Activated CD4-positive, CD25-positive, alpha-beta regulatory T cell (primary cell): ENCODE data around the gene DHRS1.

Experiments
- DNase-seq, 4 experiments: peaks; one replicate each; lab custom pipeline; 2025; lab: John Stamatoyannopoulos, UW

DHRS1 gene

DNA sequence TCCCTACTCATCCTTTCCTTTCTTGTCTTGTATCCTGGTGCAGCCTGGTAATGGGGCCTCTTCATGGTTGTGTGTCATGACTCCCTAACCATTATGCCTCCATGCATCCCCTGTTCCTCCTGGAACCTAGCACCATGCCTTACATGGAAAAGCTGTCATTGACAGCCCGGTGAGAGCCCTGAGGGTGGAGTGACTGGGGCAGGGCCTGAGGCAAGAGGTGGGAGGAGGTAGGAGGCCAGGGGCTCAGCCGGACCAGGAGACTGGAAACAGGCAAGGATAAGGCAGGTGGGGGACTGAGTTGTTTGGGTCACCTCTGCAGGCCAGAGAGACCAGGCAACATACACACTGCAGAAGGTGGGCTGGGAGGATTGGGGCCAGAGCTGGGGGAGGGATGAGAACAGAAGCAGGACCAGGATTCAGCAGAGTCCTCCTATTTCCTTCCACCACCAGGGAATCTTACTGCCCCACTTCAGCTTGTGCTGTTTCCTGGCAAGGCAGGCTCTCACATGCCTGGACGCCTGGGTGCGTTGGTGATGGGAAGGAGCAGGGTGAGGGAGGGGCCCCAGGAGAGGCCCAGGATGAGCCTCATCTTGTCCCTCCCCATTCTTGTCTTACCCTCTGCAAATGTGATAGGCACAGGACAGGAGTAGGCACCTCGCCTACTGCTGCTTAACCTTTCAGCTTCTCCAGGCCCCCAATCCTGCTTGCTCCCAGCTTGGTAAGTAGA, 10.1 kb upstream of the DHRS1 start, which contains the start of gene LTB4R2:
LTB4R2 (plus strand) TSS at position 603 of the 727 bp plus-strand sequence. CDS start 525 bp downstream, outside the sequence.
- no peak for DNase-seq

DNA sequence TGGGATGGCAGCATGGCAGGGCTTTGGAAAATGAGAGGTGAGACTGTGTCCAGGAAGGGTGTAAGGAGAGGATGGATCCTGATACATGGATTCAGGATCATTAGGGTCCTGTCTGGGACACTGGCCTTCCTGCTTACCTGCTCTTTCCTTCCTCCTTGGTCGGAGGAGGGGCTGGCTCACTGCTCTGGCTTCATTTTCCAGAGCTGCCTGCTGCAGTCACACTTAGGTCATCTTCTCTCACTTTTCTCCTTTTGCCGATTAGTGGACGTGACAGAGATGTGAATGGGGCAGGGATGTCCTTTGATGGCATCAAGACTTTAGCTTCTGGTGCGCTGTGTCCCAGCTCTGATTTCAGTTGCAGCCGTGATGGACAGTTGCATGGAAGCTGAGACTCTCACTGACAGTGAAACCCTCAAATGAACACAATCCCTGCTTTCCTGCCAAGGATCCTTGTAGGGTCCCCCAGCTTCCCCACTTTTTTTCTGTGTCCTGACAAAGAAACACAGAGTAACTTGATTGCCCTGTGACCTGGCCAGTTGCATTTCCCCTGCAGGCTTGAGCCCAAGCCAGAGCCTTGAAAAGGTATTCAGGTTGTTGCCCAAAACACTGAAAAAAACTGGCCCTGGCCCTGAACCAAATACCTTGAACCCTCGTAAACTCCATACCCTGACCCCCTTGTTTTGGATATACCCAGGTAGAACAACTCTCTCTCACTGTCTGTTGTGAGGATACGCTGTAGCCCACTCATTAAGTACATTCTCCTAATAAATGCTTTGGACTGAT, 9.0 kb upstream of the DHRS1 start:
- no peak for DNase-seq

GRCh38 chr14:24307575-24308341, 8.2 kb upstream of the DHRS1 start, which contains the start of gene CIDEB:
TSS of gene CIDEB (minus strand) at chr14:24307977. CDS start at chr14:24307858, 119 bp downstream.
- DNase-seq, result peak; percentile 30 to 40 (median 34)

- no peak for DNase-seq
These were observed 7.6 kb upstream of the DHRS1 start for GRCh38 chr14:24307156-24307574.

GRCh38 chr14:24304019-24304387, 4.4 kb upstream of the DHRS1 start:
- no peak for DNase-seq

DNA sequence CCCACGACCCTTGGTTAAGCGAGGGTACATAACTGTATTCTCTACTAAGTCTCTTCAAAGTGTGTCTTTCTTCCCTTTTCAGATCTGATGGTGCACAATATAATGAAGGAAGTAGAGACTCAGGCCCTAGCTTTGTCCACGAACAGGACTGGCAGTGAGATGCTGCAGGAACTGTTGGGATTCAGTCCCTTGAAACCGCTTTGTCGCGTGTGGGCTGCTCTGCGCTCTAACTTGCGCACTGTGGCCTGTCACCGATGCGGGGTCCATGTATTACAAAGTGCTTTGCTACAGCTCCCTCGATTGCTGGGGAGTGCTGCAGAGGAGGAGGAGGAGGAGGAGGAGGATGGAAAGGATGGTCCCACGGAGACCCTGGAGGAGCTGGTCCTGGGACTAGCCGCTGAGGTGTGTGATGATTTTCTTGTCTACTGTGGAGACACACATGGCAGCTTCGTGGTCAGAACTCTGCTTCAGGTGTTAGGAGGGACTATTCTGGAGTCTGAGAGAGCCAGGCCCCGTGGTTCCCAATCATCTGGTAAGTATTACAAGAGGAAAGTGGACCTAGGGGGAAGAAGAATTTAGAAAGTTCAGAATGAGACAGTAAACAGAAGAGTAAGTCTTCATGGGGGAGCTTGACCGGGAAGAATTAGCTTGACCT, 873 bp upstream of the DHRS1 start:
- DNase-seq, result no peak

DNA sequence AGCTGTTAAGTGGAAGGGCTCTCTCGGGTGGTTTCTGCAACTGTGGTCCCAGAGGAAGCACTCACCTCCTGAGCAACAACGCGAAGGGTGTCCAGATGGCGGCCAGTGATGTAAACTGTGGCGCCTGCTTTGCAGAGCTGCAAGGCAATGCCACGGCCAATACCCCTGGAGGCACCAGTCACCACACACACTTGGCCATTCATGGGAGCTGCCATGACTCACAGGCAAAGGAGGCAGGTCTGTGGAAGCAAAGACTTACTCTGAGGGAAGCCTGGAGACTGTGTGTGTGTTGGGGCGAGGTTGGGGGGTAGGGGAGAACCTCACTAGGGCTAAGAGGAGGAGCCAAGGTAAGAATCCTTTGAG, 707 bp downstream of the DHRS1 start:
- DNase-seq, result no peak

DNA sequence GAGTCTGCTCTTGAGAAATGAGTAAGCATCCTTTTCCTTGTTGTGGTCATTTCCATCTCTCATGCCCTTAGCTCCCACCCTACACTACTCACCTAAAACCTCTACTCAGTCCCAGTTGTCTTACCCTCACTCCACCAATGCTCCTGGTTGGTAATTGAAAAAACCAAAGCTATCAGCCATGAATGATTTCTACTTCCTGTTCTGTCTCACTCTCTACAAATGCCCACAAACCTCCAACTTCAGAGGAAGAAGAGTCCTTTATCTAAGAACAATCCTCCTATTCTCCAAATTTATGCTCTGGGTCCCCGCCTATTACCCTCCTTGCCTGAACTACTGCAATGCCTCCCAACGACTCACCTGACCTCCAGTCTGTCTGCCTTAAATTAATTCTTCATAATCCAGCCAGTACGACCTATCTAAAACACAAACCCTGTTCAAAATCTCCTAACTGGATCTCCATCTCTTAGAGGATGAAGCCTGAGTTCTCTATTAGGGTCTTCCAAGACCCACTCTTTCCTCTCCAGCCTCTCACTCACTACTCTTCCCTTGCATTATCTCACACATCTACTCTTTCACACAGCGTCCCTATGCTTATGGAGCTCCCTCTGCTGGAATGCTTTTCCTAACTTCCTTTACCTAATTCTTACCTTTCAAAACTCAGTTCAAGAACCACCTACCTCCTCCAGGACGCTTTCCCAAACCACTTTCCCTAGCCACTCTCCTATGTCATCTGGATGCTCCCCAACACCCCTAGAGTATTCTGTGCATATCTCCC, 2.2 kb downstream of the DHRS1 start:
- DNase-seq, result no peak

- peak; percentile 29 to 45 (median 40) for DNase-seq
These were observed 3.0 kb downstream of the DHRS1 start for GRCh38 chr14:24296341-24297157.

GRCh38 chr14:24293525-24293924, 6.1 kb downstream of the DHRS1 start:
- no peak for DNase-seq

DNA sequence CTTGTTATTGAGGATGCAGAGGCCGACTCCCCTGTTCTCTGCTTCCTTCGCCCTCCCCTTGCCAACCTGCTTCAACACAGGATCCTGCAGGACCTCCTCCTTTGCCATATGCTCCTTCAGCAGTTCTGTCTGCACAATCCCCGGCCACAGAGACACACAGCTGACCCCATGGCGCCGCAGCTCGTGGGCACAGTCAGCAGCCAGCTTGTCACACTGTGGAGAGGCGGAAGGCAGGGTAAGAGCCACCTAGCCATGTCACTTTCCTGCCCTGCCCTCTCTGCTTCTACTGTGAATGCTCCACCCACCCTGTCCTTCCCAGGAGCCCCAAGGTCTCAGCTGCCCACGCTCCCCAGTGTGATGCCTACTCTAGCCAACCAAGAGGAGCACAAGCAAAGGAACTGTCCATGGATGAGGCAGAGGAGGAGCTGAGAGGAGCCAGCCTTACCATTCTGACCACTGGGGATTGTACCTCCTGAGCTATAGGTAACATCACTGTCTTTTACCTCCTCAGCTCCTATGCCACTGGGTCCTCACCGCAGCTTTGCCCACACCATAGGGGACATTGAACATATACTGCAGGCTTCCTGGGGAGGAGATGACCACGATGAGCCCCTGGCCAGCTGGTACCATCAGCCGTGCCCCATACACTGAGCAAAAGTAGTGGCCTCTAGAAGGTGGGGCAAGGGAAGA, 7.3 kb downstream of the DHRS1 start:
- no peak for DNase-seq

- DNase-seq, result no peak
These were observed 8.0 kb downstream of the DHRS1 start for GRCh38 chr14:24291446-24292117.

GRCh38 chr14:24290746-24291145, 8.8 kb downstream of the DHRS1 start:
- no peak for DNase-seq

- DNase-seq, result peak in 1 of 4 experiments; percentile 14
These were observed 9.8 kb downstream of the DHRS1 start for GRCh38 chr14:24289649-24290280.

GRCh38 chr14:24286996-24287395, 12.6 kb downstream of the DHRS1 start:
- no peak for DNase-seq

- no peak for DNase-seq
These were observed 14.2 kb downstream of the DHRS1 start for GRCh38 chr14:24285351-24285750.

DNA sequence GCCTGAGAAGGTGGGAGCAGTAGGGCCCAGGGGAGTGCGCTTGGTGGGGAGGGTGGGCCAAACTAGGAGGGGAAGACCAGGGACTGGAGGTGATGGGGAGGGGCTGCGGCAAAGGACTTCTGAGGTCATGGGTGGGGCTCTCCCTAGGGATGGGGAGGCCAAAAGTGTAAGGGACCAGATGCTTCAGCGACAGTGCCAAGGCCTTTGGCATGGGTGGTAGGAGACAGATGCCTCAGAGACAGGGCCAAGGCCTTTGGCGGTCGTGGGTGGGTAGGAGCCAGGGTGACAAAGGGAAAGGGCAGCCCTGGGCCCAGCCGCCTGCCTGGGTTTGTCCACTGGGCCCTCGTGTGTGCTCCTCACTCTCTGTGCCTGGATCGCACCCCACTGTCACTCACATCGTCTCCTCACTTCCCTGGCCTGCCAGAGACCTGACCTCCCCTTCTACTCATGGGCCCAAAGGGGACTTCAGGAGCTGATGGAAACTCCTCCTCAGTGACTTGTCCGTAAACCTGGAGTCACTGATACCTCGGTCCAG, 15.0 kb downstream of the DHRS1 start:
- DNase-seq, result no peak

- no peak for DNase-seq
These were observed 15.7 kb downstream of the DHRS1 start for GRCh38 chr14:24283796-24284460.
